GM21381 (cell line): ENCODE results near the gene NDUFA11.

Experiments
- ATAC-seq: cut with Tn5 transposase; IDR thresholded peaks from one replicate; pipeline ENCODE4 v1.9.1; 2021; ENCODE audit warnings: mild to moderate bottlenecking, moderate library complexity; ENCODE audit not compliant: unreplicated experiment

NDUFA11 gene

DNA sequence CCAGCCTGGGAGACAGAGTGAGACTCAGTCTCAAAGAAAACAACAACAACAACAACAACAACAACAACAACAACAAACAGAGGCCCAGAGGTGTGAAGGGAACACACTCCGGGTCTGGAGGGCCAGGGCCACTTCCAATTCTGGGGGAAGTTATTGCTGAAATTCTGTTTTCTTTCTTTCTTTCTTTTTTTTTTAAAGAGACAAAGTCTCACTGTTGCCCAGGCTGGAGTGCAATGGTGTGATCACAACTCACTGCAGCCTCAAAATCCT lies 7.0 kb upstream of the NDUFA11 start:
- no peak for ATAC-seq

DNA sequence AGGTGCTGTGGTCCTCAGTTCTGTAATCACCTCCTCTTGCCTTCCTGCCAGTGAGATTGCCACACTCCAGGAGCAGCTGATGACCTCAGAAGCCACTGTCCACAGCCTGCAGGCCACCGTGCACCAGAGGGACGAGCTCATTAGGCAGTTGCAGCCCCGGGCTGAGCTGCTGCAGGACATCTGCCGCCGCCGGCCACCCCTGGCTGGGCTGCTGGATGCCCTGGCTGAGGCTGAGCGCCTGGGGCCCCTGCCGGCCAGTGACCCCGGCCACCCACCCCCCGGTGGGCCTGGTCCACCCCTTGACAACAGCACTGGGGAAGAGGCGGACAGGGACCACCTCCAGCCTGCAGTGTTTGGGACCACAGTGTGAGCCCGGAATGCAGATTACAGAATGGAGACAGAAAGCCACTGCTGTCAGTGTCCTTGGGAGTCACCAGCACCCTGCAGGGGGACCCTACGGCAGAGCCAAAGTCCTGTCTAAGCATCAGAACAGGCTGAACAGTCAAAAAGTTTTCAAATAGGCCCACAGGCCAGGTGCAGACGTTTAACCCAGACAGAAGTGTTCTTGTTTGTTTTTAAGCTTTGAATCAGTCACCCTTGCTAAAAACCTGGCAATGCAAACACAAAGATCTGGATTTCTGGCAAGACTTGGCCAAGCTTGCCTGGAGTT lies 5.3 kb upstream of the NDUFA11 start:
- no peak for ATAC-seq

DNA sequence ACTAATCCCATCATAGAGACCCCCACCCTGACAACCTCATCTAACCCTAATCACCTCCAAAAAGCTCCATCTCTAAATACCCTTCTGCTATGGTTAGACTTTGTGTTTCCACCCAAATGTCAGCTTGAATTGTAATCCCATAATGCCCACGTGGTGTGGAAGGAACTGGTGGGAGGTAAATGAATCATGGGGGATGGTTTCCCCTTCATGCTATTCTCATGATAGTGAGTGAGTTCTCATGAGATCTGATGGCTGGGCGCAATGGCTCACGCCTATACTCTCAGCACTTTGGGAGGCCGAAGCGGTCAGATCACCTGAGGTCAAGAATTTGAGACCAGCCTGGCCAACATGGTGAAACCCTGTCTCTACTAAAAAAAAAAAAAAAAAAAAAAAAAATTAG lies 3.7 kb upstream of the NDUFA11 start:
- ATAC-seq: no peak

DNA sequence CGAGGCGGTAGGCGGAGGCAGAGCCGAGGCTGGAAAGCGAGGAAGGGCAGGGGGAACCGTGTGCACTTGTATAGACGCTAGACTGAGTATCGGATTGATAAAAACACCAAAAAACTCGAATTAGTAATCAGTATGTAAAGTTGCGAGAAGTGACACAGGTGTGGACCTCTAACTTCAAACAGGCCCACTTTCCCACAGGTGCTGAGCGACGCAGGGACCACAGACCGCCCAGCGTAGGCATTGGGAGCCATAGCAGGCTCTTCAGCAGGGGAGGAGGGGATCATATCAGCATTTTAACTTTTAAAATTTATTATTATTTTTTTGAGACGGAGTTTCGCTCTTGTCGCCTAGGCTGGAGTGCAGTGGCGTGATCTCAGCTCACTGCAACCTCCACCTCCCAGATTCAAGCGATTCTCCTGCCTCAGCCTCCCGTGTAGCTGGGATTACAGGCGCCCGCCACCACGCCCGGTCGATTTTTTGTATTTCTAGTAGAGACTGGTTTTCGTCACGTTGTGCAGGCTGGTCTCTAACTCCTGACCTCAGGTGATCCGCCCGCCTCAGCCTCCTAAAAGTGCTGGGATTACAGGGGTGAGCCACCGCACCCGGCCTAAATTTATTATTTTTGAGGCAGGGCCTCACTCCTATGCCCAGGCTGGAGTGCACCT lies 1.7 kb upstream of the NDUFA11 start:
- ATAC-seq: no peak

DNA sequence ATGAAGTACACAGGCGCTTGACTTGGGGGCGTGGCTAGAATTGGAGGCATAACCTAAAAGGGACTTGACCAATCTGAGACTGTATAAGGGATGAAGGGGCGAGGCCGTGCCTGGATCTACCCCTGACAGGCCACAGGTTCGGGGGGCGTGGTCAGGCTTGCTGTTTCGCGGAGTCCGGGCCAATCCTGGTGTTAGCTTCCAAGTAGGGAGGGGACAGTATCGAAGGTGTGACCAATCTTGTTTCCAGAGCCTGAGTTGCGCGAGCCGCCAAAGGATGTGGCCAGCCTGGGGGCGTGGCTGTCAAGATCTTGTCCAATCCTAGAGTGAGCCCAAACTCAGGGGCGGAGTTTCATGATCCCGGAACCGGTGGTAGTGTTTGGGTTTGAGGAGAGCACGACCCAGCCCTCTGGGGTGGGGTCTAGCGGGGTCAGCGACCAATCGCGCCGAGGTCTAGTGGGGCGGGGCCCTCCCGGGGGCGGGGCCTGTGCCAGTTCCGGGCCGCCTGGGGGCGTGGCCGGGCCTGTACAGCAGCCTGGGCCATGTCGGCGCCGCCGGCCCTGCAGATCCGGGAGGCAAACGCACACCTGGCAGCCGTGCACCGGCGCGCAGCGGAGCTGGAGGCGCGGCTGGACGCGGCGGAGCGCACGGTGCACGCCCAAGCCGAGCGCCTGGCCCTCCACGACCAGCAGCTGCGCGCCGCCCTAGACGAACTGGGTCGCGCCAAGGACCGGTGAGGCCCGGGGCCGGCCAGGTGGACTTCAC lies 943 bp upstream of the NDUFA11 start, which contains the start of gene VMAC:
Gene VMAC (plus strand): TSS at position 521 of the 762 bp plus-strand sequence. CDS start 19 bp downstream, at position 540.
- peak; percentile 73 for ATAC-seq

DNA sequence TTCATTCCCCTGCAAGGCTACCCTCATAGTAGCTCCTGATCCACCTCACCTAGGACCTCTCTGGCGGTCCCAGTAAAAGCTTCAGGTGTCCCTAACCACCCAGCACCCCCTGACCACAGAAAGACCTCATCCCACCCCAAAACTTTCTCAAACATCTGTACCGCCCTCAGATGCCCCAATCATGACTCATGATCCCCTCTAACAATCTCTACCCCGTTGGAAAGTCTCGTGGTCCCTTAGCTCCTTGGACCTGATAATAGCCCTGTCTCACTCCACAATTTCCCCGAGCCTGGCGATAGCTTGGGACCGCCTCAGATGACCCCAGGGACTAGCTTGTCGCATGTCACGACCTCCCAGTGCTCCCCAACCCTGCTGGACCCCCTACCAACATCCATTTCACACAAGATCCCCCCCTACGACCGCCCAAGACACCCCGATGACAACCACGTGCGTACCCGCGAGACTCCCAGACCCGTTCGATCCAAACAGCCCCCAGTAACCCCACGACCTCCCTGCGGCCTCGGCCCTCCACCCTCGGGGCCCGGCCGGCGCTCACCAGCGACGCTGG lies 450 bp downstream of the NDUFA11 start:
- no peak for ATAC-seq

DNA sequence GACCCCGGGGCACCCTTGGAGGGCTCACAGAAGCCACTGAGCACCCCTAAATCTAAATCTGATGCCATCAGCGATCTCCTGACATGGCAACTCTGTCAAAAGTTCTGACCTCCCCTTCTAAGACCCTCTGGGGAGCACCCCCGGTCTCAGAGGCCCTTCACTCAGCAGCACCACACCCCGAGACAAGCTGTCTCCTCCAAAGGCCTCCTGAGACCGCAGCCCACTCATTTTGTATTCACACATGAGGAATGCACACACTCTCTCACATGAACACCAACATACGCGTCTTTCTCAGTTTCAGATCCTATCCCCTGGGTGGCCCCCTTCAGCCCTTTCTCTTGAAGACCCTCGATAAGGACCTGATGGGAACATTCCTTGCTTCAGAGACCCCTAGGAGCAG lies 2.6 kb downstream of the NDUFA11 start:
- no peak for ATAC-seq

DNA sequence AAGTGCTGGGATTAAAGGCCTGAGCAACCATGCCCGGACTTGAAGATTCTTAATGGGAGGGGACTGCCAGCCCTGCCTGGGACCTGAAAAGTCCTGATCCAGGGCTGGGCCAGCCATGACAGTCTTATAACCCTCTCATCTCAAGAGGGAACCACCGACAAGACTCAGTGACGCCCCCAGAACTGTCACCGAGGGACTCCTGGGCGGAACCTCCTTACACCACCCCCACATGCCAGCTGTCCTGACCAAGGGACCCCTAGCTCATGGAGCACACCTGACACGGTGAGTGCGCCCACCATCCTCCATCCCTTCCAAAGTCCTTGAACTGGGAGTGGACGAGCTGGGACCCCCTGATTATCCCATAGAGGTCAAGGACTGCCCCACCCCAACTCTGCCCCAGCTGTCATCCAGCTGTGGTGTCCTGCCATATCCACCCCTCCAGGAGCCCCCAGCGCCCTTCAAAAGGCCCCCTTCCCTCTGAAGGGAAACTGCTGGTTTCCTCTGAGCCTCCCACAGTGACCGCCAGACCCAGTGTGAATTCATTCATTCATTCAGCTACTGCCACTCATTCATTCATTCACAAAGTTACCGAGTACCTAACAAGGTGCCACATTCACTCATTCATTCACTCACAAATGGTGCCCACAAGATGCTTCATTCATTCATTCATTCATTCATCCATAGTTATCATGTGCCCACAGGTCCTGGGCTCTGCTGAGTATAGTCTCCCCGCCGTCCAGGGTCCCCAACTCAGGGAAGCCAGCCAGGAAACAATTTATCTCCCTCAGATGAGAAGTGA lies 3.7 kb downstream of the NDUFA11 start:
- no peak for ATAC-seq

DNA sequence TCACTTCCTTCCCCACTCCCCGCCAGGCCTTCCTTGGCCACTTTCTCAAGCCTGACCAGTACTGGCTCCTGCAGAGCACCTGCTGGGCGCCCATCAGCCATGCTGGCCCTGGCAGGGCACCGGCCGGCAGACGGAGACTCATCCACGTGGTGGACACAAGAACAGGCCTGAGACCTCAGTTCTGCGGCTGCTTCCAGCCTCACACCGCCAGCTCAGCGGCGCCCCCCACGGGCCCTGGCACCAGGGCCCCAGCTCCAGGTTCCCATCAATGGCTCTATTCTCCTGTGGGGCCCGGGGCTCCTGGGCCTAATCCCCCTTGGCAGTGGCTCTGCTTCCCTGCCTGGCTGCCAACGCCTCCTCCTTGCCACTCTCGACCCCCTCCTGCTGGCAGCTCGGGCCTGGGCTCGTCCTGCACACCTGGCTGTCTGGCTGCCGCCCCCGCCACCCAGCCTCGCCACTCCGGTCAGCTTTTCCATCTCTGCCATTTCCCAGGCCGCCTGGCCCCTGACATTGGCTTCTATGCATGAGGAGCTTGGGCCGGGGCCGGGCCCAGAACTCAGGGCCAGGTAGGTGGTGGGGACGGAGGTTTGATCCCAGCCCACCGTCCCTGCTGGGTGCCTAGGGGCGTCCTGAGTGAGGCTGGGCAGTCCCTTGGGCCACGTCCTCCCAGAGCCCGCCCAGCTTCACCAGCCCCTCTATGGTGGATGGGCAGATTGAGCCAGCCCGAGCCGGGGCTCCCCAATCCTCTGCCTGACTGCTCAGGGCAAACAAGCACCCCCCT lies 6.2 kb downstream of the NDUFA11 start:
- no peak for ATAC-seq

DNA sequence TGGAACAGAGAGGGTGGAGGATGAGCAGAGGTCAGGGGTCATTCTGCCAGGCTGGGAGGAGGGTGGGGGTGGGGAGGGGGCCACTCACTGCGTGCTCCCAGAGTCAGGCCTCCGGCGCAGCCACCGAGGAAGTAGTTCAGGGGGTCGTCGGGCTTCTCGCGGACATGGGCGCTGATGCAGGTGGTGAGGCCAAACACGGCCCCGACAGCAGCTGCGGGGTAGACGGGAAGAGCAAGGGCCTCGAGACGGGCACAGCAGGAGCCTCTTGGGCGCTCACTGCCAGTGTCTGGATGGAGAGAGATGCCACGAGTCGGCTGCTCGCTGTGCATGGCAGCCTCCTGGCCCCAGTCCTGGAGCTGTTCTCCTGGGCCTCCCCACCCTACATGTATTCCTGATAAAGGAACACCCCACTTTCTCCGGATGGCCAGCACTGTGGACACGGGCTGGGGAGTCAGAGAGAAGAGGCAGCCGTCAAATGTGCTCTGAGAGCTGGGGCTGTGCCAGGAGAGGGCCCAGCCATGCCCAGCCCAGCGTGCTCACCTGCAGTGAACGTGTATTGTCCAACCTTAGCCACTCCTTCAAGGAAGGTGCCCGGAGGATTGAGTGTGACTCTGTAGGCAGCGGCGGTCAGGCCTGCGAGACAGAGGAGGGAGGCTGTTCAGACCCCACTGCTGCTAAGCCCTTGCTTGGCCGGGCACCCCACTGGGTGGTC lies 7.1 kb downstream of the NDUFA11 start:
- ATAC-seq: no peak

DNA sequence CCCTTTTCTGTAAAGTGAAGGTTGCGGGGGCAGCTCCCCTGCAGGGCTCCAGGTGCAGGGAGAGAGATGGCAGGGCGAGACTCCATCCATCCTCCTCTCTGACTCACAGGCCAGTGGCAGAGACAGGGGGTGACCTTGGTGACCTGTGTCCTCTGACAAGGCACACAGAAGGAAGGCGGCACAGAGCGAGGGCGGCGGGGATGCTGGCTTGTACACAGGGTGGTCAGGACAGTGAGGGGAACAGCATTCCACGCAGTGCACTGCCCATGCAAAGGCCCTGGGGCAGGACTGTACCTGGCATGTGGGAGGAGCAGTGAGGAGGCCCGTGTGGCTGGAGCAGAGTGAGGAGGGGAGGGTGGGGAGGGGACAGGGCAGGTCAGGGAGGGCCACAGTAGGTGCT lies 7.7 kb downstream of the NDUFA11 start:
- no peak for ATAC-seq

DNA sequence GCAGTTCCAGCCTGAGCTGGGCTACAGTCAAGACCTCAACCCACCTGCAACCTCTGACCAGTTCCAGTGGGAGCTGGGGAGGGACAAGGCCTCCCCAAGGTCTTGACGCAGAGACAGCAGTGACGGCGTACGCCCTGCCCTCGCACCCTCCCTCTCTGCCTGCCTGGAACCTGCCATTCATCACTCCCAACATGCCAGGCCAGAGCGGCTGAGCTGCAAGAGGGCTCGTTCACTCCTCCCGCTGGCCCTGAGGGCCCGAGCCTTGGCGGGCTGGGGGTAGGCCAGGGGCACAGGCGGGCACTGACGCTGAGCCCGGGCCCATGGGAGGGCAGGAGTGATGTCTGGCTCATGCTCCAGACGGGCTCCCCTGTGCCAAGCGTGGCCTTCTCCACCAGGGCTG lies 8.2 kb downstream of the NDUFA11 start:
- ATAC-seq: no peak

DNA sequence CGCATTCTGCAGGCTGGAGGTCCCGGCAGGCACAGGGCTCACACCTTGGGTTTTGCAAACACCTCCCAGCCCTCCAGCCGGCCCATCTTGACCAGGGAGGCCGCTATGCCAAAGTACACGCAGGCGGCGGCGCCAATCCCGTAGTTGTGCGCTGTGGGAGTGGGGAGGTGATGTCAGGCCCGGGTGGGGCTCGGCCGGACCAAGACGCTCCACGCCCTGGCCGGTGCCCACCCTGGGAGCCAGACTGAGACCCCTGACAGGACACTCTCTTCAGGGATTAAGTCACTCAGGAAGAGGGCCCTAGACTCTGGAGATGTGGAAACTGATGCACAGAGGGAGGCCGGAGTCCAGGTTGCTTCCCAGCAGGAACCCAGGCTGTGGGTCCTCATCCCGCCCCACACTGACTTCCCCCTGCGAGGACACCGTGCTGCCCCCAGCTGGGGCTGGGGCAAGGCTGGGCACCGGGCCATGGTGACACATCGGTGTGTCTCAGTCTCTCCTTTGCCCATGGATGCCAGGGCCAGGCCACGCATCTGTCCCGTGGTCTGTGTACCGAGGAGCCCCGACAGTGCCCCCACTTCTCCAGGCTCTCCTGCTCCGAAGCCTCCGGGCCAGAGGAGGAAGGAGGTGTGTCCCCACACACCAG lies 8.8 kb downstream of the NDUFA11 start:
- ATAC-seq: no peak

DNA sequence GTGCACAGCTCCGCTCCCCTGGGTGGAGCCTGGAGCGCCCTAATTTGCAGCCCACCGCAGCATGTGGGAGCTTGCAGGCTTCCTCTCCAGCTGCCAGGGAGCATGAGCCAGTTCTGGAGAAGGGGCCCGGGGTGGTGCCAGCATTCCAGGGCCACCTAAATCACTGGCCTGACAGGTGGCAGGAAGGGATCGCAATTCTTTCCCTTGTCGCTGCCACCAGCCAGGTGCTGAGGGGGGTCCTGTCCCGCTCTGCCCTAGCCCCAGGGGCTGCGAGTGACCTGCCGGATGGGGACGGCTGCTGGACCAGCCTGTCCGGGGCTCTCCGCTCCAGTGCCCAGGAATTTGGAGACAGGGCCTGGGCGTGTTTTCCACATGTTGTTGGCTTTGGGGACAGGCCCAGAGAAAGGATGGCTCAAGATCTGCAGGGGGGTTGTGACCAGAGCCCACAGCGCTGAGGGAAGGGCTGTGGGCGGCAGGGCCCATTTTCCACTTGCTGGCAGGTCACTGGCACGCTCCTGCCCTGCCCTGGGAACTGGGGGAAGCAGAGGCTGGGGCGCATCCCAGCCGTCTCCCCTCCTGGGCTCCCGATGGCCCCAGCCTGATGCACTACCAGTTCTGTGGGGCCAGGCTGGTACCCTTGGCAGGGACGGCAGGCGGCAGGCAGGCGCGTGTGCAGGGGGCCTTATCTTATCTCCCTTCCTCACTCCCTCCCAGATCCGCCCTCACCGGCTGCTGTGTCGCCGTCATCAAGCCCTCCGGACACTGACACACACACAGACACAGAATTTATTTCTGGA lies 9.5 kb downstream of the NDUFA11 start:
- no peak for ATAC-seq

DNA sequence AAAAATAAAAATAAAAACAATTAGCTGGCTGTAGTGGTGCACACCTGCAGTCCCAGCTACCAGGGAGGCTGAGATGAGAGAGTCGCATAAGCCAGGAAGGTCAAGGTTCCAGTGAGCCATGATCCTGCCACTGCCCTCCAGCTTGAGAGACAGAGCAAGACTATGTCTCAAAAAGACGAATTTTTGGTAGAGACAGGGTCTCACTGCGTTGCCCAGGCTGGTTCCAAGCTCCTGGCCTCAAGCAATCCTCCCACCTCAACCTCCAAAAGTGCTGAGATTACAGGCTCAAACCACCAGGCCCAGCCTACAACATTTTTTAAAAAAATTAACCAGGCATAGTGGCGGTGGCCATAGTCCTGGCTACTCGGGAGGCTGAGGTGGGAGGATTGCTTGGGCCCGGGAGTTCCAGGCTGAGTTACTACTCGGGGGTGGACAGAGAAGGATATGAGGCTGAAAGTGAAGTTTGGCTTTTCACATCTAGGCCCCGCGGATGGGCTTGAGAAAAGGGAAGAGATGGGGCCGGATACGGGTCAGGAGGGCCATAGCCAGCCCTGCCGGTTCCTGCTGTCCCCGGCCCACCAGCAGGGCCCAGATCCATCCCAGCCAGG lies 10.2 kb downstream of the NDUFA11 start:
- no peak for ATAC-seq

DNA sequence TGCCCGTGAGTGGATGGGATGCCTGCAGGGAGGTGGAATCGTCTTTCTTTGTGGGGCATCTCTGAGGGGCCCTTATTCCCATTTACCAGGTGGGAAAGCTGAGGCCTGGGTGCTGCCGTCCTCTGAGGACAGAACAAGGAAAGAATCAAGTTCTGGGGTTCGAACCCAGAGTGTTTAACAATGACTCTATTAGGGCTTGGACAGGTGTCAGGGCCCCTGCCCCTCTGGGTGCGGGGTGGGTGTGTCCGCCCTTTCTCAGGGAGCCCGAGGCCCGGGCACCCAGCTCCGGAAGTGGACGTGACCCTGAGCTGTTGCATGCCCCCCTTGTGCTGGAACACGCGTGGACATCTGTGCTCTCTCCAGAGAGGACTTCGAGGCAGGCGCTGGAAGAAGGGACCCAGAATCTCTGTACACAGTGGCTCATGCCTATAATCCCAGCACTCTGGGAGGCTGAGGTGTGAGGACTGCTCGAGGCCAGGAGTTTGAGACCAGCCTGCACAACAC lies 10.8 kb downstream of the NDUFA11 start:
- ATAC-seq: no peak

DNA sequence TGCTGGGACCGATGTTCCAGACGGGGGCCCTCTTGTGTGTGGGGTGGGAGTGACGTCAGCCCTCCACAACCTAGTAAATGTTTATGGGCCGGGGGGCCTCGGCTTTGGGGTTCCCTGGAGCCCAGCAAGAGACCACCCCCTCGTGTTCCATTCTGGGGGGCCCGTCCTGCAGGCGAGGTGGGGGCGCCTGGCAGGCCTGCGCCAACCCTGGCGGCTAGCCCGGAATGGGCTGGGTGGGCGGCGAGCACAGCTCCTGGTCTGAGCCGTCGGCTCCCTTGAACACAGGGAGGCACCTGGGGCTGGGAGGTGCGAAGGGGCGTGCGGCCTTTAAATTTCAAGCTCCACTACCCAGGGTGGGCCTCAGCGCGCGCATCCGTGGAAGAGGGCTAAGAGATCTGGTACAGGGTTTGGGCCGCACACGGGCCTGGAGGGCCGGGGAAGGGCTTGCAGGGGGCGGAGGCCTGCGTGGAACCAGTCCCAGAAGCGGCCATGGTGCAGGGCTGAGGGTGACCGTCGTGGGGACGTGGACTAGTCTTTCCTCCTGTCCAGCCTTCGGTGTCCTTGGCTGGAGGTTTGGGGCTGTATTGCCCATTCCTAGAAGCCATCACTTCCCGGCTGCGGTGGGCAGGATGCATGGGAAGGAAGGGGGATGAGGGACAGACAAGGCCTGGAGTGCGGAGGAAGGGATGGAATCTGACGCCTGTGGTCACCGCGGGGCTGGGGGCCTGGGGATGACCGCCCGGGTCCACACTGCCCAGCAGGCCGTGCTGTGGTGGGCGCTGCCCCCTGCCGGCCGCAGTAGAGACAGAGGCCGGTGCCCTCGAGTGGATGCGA lies 11.4 kb downstream of the NDUFA11 start:
- no peak for ATAC-seq
